Measurements from ENCODE around the gene STYK1.
"Not testable (repeated sequence)": the region's sequence is repeated elsewhere in the genome, so short reads cannot be mapped to it uniquely, and the experiment has no call there.

STYK1 gene

GRCh38 chr12:10664499-10664898 lies 9.4 kb downstream of the STYK1 start:
- H3K4me3 ChIP-seq (ENCODE audit: low read depth, low read length), result no peak overlapping the region
- no peak for DNase-seq
- TF ChIP-seq, protein P1, sequence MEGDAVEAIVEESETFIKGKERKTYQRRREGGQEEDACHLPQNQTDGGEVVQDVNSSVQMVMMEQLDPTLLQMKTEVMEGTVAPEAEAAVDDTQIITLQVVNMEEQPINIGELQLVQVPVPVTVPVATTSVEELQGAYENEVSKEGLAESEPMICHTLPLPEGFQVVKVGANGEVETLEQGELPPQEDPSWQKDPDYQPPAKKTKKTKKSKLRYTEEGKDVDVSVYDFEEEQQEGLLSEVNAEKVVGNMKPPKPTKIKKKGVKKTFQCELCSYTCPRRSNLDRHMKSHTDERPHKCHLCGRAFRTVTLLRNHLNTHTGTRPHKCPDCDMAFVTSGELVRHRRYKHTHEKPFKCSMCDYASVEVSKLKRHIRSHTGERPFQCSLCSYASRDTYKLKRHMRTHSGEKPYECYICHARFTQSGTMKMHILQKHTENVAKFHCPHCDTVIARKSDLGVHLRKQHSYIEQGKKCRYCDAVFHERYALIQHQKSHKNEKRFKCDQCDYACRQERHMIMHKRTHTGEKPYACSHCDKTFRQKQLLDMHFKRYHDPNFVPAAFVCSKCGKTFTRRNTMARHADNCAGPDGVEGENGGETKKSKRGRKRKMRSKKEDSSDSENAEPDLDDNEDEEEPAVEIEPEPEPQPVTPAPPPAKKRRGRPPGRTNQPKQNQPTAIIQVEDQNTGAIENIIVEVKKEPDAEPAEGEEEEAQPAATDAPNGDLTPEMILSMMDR (IDR thresholded peaks at IDR 0.05; ENCODE audit: low read depth, low read length, missing control alignments), result no peak
- in situ Hi-C loops (cut with HindIII; ENCODE audit: low pct_ligation_motif_present, low sequenced_read_pairs), result no loop called here
- no peaks in the 10 kb centered on the region for H3K27me3 ChIP-seq (replicated peaks)
- H3K27ac ChIP-seq, result no peak overlapping the region
- H3K36me3 ChIP-seq (replicated peaks), result no peaks in the 10 kb centered on the region

DNA sequence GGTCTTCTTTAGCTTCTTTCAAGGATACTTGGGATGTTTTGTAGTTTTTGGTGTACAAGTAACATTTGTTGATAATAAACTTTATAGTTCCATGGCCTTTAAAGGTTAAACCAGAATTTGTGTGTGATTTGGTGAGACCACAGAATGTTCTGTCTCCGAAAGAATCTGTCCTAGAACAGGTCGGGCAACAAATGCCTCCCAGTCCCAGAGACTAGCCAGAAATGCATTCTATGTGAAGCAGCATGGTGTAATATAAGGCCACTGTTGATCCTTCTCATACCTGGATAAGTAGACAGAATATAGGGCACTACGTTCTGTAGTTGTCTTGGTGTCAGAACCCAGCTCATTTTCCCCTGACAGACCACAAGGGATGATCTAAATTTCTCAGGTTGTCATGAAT lies 10.0 kb downstream of the STYK1 start:
- DNase-seq, result no peak
- H3K36me3 ChIP-seq (replicated peaks), result no peaks in the 10 kb centered on the region
- H3K27ac ChIP-seq, result no peak overlapping the region
- H3K27me3 ChIP-seq (replicated peaks), result no peaks in the 10 kb centered on the region
- TF ChIP-seq, protein P1 (IDR thresholded peaks at IDR 0.05; ENCODE audit: low read depth, low read length, missing control alignments), result no peak
- no peak overlapping the region for H3K4me3 ChIP-seq (ENCODE audit: low read depth, low read length)
- in situ Hi-C loops (cut with HindIII; ENCODE audit: low pct_ligation_motif_present, low sequenced_read_pairs), result no loop called here

DNA sequence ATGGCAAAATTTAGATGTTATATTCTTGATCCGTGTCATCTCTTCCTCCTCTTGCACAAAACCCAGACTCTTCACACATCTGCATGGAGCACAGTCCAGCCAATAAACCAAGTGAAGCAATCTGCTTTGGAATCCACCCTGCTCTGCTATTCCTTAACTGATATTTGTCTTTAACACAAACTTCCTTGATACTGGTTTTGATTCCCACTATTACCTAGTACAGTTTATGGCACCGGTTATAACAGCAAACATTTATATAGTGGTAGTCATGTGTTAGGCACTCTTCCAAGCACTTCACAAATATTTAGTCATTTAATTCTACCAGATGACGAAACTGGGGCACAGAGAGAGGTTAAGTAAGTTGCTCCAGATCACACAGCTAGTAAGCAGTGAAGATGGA lies 12.5 kb downstream of the STYK1 start:
- in situ Hi-C loops (cut with HindIII; ENCODE audit: low pct_ligation_motif_present, low sequenced_read_pairs), result no loop called here
- Histone ChIP-seq H3K4me3 (ENCODE audit: low read depth, low read length) (no peak overlapping the region), H3K27ac (no peak overlapping the region), H3K36me3 (replicated peaks) (no peaks in the 10 kb centered on the region), H3K27me3 (replicated peaks) (no peaks in the 10 kb centered on the region)
- TF ChIP-seq, protein P1 (IDR thresholded peaks at IDR 0.05; ENCODE audit: low read depth, low read length, missing control alignments), result no peak
- no peak for DNase-seq

GRCh38 chr12:10654003-10654402 lies 19.8 kb downstream of the STYK1 start:
- in situ Hi-C loops (cut with HindIII; ENCODE audit: low pct_ligation_motif_present, low sequenced_read_pairs), result no loop called here
- TF ChIP-seq, protein P1 (IDR thresholded peaks at IDR 0.05; ENCODE audit: low read depth, low read length, missing control alignments), result no peak
- Histone ChIP-seq H3K27ac (no peak overlapping the region), H3K36me3 (replicated peaks) (no peaks in the 10 kb centered on the region), H3K27me3 (replicated peaks) (no peaks in the 10 kb centered on the region), H3K4me3 (ENCODE audit: low read depth, low read length) (no peak overlapping the region)
- DNase-seq, result no peak

GRCh38 chr12:10652192-10652591 lies 21.7 kb downstream of the STYK1 start:
- H3K27ac ChIP-seq, result no peak overlapping the region
- no peaks in the 10 kb centered on the region for H3K36me3 ChIP-seq (replicated peaks)
- in situ Hi-C loops (cut with HindIII; ENCODE audit: low pct_ligation_motif_present, low sequenced_read_pairs), result no loop called here
- no peaks in the 10 kb centered on the region for H3K27me3 ChIP-seq (replicated peaks)
- DNase-seq, result no peak
- TF ChIP-seq, protein P1 (IDR thresholded peaks at IDR 0.05; ENCODE audit: low read depth, low read length, missing control alignments), result no peak
- H3K4me3 ChIP-seq (ENCODE audit: low read depth, low read length), result no peak overlapping the region

- in situ Hi-C loops (cut with HindIII; ENCODE audit: low pct_ligation_motif_present, low sequenced_read_pairs); H3K36me3 ChIP-seq (replicated peaks); H3K27me3 ChIP-seq (replicated peaks); H3K27ac ChIP-seq; H3K4me3 ChIP-seq (ENCODE audit: low read depth, low read length); DNase-seq: not testable (repeated sequence)
Observed at GRCh38 chr12:10646576-10646975, 27.3 kb downstream of the STYK1 start.

Data from brain microvascular endothelial cell (primary cell).